ENCODE data around the gene ST6GAL1.

GRCh38 chr3:187049462-187050101 is 119.3 kb downstream of the ST6GAL1 start:
- TF ChIP-seq CTCF (IDR thresholded peaks at IDR 0.05) (no peak), POLR2A (IDR thresholded peaks at IDR 0.05) (no peak)
